Cardiac muscle cell (in vitro differentiated cells and primary cell): ENCODE results near the gene RBL1. TPM values are rescaled to one million over a fixed set of nuclear protein-coding genes. Genes with fewer than 3 reads are reported as not detected.

Source experiments
- DNase-seq, 2 donors: peaks; one replicate each; pipeline versions ENCODE4 v3.0.0 to v3.0.0-alpha.2; 2010 to 2017; ENCODE audit warnings: low read depth in 1 of 2, low spot score in 1 of 2
- H3K27ac ChIP-seq: fragments of 200-600 bp; sonication (generic); 2 replicates; pipeline ENCODE4 v1.5.1; 2016
- H3K27me3 ChIP-seq: fragments of 200-600 bp; sonication (generic); 2 replicates; pipeline ENCODE4 v1.6.0; 2016; ENCODE audit warnings: control low read depth
- H3K36me3 ChIP-seq: fragments of 200-600 bp; sonication (generic); 2 replicates; pipeline ENCODE4 v1.5.1; 2016; ENCODE audit warnings: control low read depth
- H3K4me1 ChIP-seq: fragments of 200-600 bp; sonication (generic); 2 replicates; pipeline ENCODE4 v1.8.1; 2017; ENCODE audit warnings: low read depth, mild to moderate bottlenecking, mixed run types
- H3K4me3 ChIP-seq: fragments of 200-600 bp; sonication (generic); 2 replicates; pipeline ENCODE4 v1.5.1; 2016; ENCODE audit warnings: mild to moderate bottlenecking
- H3K9me3 ChIP-seq: fragments of 200-600 bp; sonication (generic); 2 replicates; pipeline ENCODE4 v1.5.1; 2017; ENCODE audit warnings: low read depth, mild to moderate bottlenecking, control low read depth
- polyA plus RNA-seq: library from polyadenylated mRNA; unstranded; fragments of >200 nt; fragmentation: Nextera tagmentation; extraction: Ambion mirVana; gene quantifications from 2 replicates; pipeline ENCODE4 v1.2.1, GENCODE V29; 2016
- total RNA-seq: library from RNA; depleted of rRNA; stranded (reverse); fragments of >200 nt; gene quantifications from 2 replicates; pipeline ENCODE4 v1.2.3, GENCODE V29; 2016
- TF ChIP-seq, protein P1 (sequence below): IDR thresholded peaks from 2 replicates; pipeline ENCODE4 v1.5.1; 2012; ENCODE audit warnings: low read depth, mild to moderate bottlenecking, low read length

Gene RBL1
- total and polyA plus RNA-seq, 2 experiments from 2014 or later: 3.1 to 4.9 TPM

DNA sequence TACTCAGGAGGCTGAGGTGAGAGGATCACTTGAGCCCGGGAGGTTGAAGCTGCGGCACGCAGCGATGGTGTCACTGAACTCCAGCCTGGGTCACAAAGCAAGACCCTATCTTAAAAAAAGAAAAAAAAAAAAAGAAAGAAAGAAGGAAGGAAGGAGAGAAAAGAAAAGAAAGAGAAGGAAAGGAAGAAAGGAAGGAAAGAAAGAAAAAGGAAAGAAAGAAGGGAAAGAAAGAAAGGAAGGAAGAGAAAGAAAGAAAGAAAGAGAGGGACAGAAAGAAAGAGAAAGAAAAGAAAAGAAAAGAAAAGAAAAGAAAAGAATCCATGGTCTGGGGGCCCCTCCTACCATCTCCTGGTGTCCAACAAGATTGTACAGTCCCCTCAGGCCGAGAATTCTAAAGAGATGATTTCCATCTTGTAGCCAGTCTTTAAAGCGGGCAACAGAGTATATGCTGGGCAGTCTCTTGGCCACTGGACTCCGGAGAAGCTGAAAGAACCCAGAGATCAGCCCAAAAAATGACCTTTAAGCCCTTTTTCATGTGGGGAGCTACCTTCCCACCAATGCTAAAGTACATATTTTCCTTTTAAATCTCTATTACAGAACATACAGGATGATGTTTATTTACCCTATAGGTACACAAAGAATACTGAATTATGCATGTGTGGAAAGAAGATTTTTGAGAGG is 23.7 kb upstream of the RBL1 start:
- TF ChIP-seq, protein P1, sequence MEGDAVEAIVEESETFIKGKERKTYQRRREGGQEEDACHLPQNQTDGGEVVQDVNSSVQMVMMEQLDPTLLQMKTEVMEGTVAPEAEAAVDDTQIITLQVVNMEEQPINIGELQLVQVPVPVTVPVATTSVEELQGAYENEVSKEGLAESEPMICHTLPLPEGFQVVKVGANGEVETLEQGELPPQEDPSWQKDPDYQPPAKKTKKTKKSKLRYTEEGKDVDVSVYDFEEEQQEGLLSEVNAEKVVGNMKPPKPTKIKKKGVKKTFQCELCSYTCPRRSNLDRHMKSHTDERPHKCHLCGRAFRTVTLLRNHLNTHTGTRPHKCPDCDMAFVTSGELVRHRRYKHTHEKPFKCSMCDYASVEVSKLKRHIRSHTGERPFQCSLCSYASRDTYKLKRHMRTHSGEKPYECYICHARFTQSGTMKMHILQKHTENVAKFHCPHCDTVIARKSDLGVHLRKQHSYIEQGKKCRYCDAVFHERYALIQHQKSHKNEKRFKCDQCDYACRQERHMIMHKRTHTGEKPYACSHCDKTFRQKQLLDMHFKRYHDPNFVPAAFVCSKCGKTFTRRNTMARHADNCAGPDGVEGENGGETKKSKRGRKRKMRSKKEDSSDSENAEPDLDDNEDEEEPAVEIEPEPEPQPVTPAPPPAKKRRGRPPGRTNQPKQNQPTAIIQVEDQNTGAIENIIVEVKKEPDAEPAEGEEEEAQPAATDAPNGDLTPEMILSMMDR: no peak
- H3K36me3 ChIP-seq: no peaks in the 10 kb centered on the region
- no peak for DNase-seq
- H3K27ac ChIP-seq: no peak overlapping the region
- H3K27me3 ChIP-seq: no peaks in the 10 kb centered on the region
- no peak overlapping the region for H3K4me3 ChIP-seq
- no peaks in the 10 kb centered on the region for H3K4me1 ChIP-seq
- no peaks in the 10 kb centered on the region for H3K9me3 ChIP-seq

DNA sequence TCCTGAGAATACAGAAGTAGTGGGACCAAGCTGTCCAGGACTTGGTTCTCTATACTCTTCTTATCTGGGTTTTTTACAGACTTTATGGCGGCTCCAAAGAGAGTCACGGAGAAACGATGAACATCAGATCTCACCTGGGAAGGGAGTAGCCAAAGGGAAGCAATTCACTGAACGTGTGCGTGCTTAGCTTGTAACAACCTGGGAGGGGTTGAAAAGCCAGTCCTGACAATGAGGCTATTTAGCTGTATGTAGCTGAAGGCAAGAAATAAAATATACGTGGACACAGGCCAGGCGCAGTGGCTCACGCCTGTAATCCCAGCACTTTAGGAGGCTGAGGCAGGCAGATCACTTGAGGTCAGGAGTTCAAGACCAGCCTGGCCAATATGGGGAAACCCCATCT is 18.2 kb upstream of the RBL1 start:
- H3K27me3 ChIP-seq: no peaks in the 10 kb centered on the region
- H3K4me1 ChIP-seq: no peaks in the 10 kb centered on the region
- TF ChIP-seq, protein P1: no peak
- H3K4me3 ChIP-seq: no peak overlapping the region
- H3K9me3 ChIP-seq: no peaks in the 10 kb centered on the region
- no peaks in the 10 kb centered on the region for H3K36me3 ChIP-seq
- H3K27ac ChIP-seq: no peak overlapping the region
- no peak for DNase-seq

DNA sequence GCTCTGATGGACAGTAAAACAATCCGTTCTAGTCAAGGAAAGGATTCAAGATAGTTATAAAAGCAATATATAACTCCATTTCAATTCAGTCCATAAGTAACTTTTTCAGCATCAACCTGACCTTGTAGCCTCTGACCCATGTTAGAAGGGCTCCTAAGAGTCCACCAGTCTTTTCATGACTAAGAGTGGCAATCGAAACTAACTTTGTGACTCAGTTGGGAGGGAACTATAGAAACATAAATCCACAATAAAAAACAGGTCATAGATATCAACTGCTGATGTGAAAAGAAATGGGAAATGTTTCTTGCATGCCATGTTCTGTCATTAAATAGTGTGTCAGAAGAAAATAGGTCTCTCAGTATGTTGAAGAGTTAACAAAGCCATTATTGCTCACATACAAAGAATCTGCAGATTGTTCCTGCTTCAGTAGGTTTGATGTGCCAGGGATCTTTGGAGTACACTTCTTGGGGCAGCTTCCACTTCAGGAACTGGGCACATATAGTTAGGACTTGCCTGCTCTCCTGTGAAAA is 16.2 kb upstream of the RBL1 start:
- TF ChIP-seq, protein P1: no peak

DNA sequence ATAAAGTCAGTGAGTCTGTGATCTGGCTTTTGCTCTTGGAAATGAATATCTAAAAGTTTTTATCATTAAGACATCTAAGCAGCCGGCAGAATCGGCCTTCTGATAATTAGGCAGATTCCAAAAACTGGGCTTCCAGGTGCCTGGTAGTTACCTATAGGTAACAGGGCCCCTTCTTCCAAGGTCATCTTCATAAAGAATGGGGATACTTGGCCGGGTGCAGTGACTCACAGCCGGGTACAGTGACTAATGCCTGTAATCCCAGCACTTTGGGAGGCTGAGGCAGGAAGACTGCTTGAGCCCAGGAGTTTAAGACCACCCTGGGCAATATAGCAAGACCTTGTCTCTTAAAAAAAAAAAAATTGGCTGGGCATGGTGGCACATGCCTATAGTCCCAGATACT is 12.9 kb upstream of the RBL1 start:
- Histone ChIP-seq H3K4me1 (no peaks in the 10 kb centered on the region), H3K9me3 (no peaks in the 10 kb centered on the region), H3K27ac (no peak overlapping the region), H3K4me3 (no peak overlapping the region), H3K27me3 (no peaks in the 10 kb centered on the region), H3K36me3 (no peaks in the 10 kb centered on the region)
- TF ChIP-seq, protein P1: no peak
- DNase-seq: no peak

More for the DNA sequence above, 16.2 kb upstream of the RBL1 start:
- Histone ChIP-seq H3K9me3 (no peaks in the 10 kb centered on the region), H3K27ac (no peak overlapping the region), H3K4me3 (no peak overlapping the region), H3K36me3 (no peaks in the 10 kb centered on the region), H3K27me3 (no peaks in the 10 kb centered on the region), H3K4me1 (no peaks in the 10 kb centered on the region)
- DNase-seq: no peak

DNA sequence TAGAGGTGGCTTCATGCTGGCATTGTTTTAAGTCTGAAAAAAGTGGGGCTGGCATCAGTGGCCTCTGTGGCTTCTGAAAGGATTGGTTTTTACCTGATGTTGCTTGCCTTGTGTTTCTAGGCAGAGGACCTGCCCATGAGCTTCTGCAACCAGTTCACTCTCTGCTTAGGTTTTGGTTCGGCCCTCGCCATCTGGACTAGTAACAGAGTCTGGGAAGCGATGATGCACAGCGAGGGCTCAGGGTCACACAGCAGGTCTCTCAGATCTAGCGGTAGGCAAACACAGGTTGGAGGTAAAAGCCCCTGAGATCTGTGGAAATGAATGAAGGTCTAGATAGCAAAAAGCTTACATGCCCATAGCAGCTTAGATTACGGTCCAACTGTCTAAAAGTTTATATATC is 6.8 kb upstream of the RBL1 start:
- TF ChIP-seq, protein P1: no peak
- H3K9me3 ChIP-seq: no peaks in the 10 kb centered on the region
- H3K4me1 ChIP-seq: no peaks in the 10 kb centered on the region
- H3K27ac ChIP-seq: no peak overlapping the region
- H3K4me3 ChIP-seq: no peak overlapping the region
- H3K36me3 ChIP-seq: no peaks in the 10 kb centered on the region
- no peaks in the 10 kb centered on the region for H3K27me3 ChIP-seq
- DNase-seq: no peak
